PC-3 (cell line): Measurements from ENCODE around the gene CHID1.

Source experiments
- CTCF ChIP-seq: fragments of 300-600 bp; sonication (generic); conservative IDR thresholded peaks from 2 replicates; pipeline ENCODE4 v1.5.1; 2017; ENCODE audit warnings: antibody characterized with exemption, low read depth, mild to moderate bottlenecking, low read length
- EZH2 ChIP-seq: fragments of 300-600 bp; sonication (generic); IDR thresholded peaks from one replicate; pipeline ENCODE4 v1.6.1; 2017; ENCODE audit warnings: antibody characterized with exemption, mild to moderate bottlenecking, low read length; ENCODE audit not compliant: unreplicated experiment

- TF ChIP-seq CTCF (no peak), EZH2 (no peak)
Measured at GRCh38 chr11:884578-885070, 26.0 kb downstream of the CHID1 start.
